Measurements from ENCODE around the gene MT2A. TPM values are rescaled to one million over a fixed set of nuclear protein-coding genes. Genes with fewer than 3 reads are reported as not detected.

MT2A gene
- total RNA-seq, 2 experiments from 2014 or later = 141 to 144 TPM

- H3K9me3 Mint-ChIP-seq = no peaks in the 10 kb centered on the region
- H3K4me3 Mint-ChIP-seq = no peak overlapping the region
Observed at GRCh38 chr16:56603589-56603988, 4.8 kb upstream of the MT2A start.

GRCh38 chr16:56604966-56605365 lies 3.4 kb upstream of the MT2A start:
- no peak for TF ChIP-seq CTCF (IDR thresholded peaks at IDR 0.05)
- ChIA-PET POLR2A (interaction anchor here (0.8 kb wide), 1 partner anchor 78 kb away, joined by 4 read pairs; the partner anchor contains the start of gene MT1X), CTCF (interaction anchor here (0.8 to 6.3 kb wide), 5 partner anchors 28 to 184 kb away, joined by 3 to 47 read pairs (median 4); no protein-coding TSS in a partner anchor)
- no peak overlapping the region for H3K4me3 Mint-ChIP-seq
- H3K27me3 Mint-ChIP-seq = peaks cover 6% of the 10 kb centered on the region
- H3K4me1 Mint-ChIP-seq (ENCODE audit: low read depth) = peaks cover 32% of the 10 kb centered on the region
- H3K9me3 Mint-ChIP-seq = no peaks in the 10 kb centered on the region
- intact Hi-C loops (cut with micrococcal nuclease) = no loop called here
- no peak overlapping the region for H3K27ac Mint-ChIP-seq
- H3K36me3 Mint-ChIP-seq (ENCODE audit: low read depth) = peaks cover 2% of the 10 kb centered on the region
- ATAC-seq = no peak
- no peak for DNase-seq

More at GRCh38 chr16:56603589-56603988, 4.8 kb upstream of the MT2A start:
- ChIA-PET CTCF (interaction anchor here (0.6 to 6.3 kb wide), 5 partner anchors 12 to 98 kb away, joined by 3 to 47 read pairs (median 3); partner anchors contain the start of gene MT1X), POLR2A (interaction anchor here (1.2 kb wide), 1 partner anchor 26 kb away, joined by 3 read pairs; no protein-coding TSS in a partner anchor)
- Mint-ChIP-seq H3K27ac (no peak overlapping the region), H3K4me1 (ENCODE audit: low read depth) (peaks cover 24% of the 10 kb centered on the region), H3K36me3 (ENCODE audit: low read depth) (no peaks in the 10 kb centered on the region), H3K27me3 (peaks cover 6% of the 10 kb centered on the region)
- no peak for DNase-seq
- no peak for ATAC-seq
- intact Hi-C loops (cut with micrococcal nuclease) = no loop called here
- TF ChIP-seq CTCF (IDR thresholded peaks at IDR 0.05) = peak; percentile 12

- POLR2A ChIA-PET = interaction anchor here (0.8 to 1.4 kb wide), 3 partner anchors 9 to 79 kb away, joined by 3 to 4 read pairs (median 4); partner anchors contain the start of gene MT1X
- no peak for TF ChIP-seq CTCF (IDR thresholded peaks at IDR 0.05)
- no peak overlapping the region for H3K27ac Mint-ChIP-seq
- intact Hi-C loops (cut with micrococcal nuclease) = no loop called here
- H3K4me3 Mint-ChIP-seq = no peak overlapping the region
- CTCF ChIA-PET = interaction anchor here (0.8 to 6.3 kb wide), 7 partner anchors 18 to 184 kb away, joined by 3 to 47 read pairs (median 4); no protein-coding TSS in a partner anchor
- H3K9me3 Mint-ChIP-seq = no peaks in the 10 kb centered on the region
- ATAC-seq (no peak), DNase-seq (no peak)
- peaks cover 3% of the 10 kb centered on the region for H3K27me3 Mint-ChIP-seq
- H3K4me1 Mint-ChIP-seq (ENCODE audit: low read depth) = peaks cover 36% of the 10 kb centered on the region
- H3K36me3 Mint-ChIP-seq (ENCODE audit: low read depth) = peaks cover 2% of the 10 kb centered on the region
Observed at GRCh38 chr16:56605475-56605874, 2.9 kb upstream of the MT2A start.

- Mint-ChIP-seq H3K9me3 (no peaks in the 10 kb centered on the region), H3K4me3 (no peak overlapping the region), H3K4me1 (ENCODE audit: low read depth) (peaks cover 41% of the 10 kb centered on the region), H3K27me3 (peaks cover under 1% of the 10 kb centered on the region), H3K36me3 (ENCODE audit: low read depth) (peaks cover 2% of the 10 kb centered on the region), H3K27ac (peak overlapping the region; percentile 13)
- DNase-seq (peak; percentile 42), ATAC-seq (no peak)
- intact Hi-C loops (cut with micrococcal nuclease) = no loop called here
- ChIA-PET POLR2A (interaction anchor here (0.7 to 1.4 kb wide), 3 partner anchors 9 to 78 kb away, joined by 3 to 4 read pairs (median 3); no protein-coding TSS in a partner anchor), CTCF (interaction anchor here (1.0 to 6.3 kb wide), 6 partner anchors 18 to 95 kb away, joined by 3 to 47 read pairs (median 4); no protein-coding TSS in a partner anchor)
- no peak for TF ChIP-seq CTCF (IDR thresholded peaks at IDR 0.05)
Observed at GRCh38 chr16:56606071-56606475, 2.3 kb upstream of the MT2A start.

GRCh38 chr16:56606476-56607108 lies 1.8 kb upstream of the MT2A start:
- H3K27me3 Mint-ChIP-seq = no peaks in the 10 kb centered on the region
- H3K9me3 Mint-ChIP-seq = no peaks in the 10 kb centered on the region
- DNase-seq (no peak), ATAC-seq (no peak)
- intact Hi-C loops (cut with micrococcal nuclease) = no loop called here
- H3K4me3 Mint-ChIP-seq = no peak overlapping the region
- H3K36me3 Mint-ChIP-seq (ENCODE audit: low read depth) = peaks cover 2% of the 10 kb centered on the region
- POLR2A ChIA-PET = interaction anchor here (0.7 to 1.9 kb wide), 6 partner anchors 8 to 78 kb away, joined by 3 to 10 read pairs (median 3); partner anchors contain the start of genes MT1H and MT1X
- no peak for TF ChIP-seq CTCF (IDR thresholded peaks at IDR 0.05)
- H3K27ac Mint-ChIP-seq = peak overlapping the region; percentile 88
- CTCF ChIA-PET = interaction anchor here (0.9 to 6.3 kb wide), 6 partner anchors 17 to 96 kb away, joined by 3 to 47 read pairs (median 4); no protein-coding TSS in a partner anchor
- H3K4me1 Mint-ChIP-seq (ENCODE audit: low read depth) = peaks cover 46% of the 10 kb centered on the region
